ENCODE results near the gene RSAD1.

Gene RSAD1

DNA sequence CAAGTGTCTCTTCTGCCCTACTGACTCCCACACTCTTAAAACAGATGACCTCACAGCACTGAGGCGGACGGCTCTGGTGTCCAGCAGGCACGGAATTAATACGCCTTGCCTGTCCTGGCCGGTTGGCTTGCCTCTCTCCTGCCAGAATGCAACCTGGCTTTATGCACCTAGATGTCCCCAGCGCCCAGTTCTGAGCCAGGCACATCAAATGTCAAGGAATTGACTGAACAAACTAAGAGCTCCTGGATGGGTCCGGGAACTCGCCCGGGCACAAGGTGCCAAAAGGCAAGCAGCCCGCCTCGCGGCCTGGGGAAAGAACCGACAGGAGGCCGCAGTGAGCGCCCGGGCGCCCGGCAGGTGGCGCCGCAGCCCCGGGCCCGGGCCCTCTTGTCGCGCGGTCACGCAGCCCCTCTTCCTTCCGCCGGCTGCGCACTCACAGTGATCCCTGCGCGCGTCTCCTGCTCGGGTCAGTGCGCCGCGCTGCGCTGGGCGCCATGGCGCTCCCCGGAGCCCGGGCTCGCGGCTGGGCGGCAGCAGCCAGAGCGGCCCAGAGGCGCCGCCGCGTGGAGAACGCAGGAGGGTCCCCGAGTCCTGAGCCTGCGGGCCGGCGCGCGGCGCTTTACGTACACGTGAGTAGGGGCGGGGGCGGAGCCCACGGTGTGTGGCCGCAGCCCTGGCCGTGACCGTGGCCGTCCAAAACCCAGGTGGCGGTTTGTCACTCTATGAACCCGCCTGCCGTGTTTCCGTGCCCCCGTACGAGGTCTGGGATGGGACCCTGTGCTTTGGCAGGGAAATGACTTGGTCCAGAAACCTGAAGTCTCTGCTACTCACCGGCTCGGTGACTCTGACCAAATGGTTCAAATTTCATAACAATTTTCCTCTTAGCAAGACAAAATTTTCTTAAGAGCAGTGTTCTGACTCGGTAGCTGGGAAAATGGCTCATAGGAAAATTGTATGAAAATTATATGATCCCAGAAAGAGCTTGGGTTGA lies at the start of gene RSAD1:
RSAD1 (plus strand) TSS at position 470 of the 991 bp plus-strand sequence; CDS start at position 495, 25 bp downstream.
- DNase-seq: peak; percentile 82

DNA sequence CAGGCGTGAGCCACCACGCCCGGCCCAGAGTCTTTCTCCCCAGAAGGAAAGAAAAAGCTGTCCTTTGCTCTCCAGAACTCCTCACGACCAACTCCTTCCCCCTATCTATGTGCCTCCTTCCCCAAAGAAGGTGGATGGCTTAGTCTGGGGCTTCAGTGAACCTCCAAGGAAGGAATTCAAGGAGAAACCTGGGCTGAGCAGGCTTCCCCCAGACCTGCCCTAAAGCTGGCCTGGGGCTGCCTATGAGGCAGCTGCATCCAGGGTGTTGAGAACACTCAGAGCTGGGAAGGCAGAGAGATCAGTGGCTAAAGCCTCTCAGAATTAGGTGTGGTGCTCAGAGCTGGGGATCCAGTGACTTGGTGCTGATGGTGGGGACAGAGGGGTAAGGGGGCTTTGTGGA lies 48.9 kb upstream of the RSAD1 start:
- DNase-seq: no peak

DNA sequence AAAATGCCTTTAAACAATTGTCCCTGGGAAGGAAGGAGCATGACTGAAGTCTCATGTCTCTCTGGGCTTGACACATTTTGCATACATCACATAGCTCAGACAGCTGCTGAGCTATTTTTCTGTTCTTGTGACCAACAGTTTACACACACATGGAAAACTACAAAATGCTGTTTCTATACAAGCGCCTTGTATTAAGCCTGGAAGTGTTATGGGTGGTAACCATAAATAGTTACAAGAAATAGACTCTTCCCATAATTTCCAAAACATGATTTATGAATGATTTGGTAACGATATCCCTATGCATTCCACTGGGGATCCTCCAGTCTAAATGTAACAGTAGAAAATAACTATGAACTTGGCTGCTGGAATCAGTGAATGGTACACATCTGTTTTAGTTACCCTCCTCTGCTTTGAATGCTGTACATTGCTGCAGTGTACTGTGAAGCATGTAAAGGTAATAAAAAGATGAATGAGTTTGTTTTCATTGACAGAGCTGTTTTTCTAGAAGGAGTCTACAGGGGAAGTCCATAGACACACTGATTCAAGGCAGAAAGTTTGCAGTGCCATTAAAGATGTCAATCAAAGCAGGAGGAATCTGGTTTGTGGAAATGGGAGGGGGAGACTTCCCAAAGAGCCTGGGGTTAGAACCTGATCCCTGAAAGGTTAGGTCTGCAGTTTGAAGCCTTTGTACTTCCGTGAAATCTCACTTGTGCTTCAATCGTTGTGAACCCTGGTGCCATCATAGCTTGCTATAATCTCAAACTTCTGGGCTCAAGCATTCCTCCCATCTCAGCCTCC lies 47.6 kb upstream of the RSAD1 start:
- no peak for DNase-seq

DNA sequence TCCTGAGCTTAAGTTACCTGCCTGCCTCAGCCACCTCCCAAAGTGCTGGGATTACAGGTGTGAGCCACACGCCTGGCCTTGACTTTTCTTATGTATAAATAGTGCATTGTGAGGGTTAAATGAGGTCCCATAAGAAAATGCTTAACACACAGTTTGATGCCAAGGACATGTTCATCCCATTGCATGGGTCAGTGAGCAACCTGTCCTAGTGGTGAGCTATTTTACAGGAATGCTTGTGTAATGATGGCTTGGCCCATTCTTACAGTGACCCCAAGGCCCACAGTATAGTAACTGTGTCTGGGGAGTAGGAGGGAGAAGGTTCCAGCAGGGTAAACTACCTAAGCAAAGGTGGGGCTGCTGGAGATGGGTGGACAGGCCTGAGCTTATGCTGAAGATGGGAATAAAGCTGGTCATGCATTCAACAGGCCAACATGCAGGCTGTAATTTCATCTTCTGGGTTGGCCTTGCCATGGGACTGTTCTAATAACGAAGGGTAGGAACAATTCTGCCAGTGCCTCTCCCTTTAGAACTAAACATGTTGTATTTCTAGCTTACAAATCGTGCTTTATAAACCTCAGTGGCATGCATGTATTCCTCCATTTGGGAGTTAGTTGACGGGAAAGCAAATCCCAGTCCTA lies 46.4 kb upstream of the RSAD1 start:
- DNase-seq: no peak

DNA sequence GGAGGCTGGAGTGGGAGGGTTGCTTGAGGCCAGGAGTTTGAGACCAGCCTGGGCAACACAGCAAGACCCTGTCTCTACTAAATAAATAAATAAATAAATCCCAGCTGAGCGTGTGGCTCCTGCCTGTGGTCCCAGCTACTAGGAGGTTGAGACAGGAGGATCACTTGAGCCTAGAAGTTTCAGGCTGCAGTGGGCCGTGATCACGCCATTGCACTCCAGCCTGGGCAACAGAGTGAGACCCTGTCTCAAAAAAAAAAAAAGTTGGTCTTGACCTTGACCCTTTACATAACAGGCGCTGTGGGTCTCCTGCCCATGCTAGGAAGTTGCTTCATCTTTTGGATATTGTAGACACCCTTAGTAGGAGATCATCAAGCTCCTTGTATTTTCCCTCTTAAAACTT lies 41.3 kb upstream of the RSAD1 start:
- DNase-seq: no peak

DNA sequence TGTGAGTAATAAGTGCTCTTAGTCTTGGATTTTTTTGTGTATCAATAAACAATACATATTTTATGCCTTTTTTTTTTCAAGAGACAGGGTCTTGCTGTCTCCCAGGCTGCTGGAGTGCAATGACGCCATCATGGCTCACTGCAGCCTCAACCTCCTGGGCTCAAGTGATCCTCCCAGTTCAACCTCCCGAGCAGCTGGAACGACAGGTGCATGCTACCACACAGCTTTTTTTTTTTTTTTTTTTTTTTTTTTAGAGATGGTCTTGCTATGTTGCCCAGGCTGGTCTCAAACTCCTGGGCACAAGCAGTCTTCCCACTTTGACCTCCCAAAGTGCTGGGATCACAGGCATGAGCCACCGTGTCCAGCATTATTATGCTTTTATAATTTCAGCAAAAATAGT lies 39.7 kb upstream of the RSAD1 start:
- no peak for DNase-seq

DNA sequence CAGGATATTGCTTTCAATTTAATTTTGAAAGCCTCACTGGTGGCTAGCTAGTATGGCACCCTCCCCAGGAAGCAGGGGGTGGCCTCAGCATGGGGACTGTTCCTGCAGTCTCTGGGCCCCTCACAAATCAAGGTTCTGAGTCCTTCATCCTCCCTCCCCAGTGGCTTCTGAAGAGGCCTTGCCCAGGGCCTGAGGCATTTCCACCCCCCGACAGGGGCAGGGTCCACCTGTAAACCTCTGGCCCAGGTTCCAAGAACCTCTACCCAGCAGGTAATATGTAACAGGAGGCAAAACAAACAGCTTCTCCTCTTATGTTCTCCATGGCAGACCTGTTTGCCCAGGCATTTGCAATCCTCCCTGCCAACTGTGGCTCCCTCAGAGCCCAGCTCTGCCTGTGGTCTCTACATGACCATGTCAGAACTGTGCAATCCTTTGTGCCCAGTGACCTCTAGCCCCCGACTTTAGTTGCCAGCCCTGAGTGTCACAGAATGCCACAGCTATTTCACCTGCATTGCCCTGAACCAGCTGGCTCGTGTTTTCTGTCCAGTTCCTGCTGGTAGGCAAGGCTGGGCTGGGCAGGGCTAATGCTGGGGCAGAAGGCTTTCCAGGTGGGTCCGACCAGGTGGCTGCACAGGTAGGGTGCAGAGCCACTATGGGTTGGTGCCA lies 38.4 kb upstream of the RSAD1 start:
- no peak for DNase-seq

DNA sequence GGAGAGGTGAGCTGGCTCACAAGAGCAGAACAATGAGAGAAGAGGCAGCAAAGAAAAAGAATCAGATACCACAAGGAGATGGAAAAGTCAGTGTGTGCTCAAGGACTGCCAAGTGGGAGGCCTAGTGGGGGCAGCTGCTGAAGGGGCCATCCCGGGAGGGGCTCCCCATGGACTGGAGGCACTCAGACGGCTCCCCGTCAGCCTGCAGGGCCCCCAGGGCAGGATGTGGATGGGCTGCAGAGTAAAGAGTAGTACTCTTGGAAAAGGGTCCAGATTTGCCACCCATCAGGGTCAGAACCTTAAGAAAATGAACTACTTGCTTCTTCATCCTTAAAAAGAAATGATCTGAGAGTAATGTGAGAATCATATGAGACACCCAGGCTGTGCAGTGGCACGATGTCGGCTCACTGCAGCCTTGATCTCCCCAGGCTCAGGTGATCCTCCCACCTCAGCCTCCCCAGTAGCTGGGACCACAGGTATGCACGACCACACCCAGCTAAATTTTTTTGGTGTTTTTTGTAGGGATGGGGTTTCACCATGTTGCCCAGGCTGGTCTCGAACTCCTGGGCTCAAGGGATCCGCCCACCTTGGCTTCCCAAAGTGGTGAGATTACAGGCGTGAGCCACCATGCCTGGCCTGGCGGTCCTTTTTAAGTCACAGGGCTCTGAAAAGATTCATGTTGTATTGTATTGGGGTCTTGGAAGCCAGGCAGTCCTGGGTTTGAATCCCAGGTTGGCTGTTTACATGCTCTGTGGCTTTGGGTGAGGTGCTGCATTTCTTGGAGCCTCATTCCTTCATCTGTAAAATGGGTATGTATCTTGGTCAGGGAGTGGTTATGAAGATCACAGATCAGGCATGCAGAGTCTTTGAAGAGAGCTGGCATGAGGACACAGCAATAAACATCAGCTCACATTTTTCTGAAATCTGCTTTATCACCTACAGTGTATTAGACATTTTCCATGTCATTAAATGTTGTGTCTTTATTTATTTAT lies 37.5 kb upstream of the RSAD1 start:
- no peak for DNase-seq

DNA sequence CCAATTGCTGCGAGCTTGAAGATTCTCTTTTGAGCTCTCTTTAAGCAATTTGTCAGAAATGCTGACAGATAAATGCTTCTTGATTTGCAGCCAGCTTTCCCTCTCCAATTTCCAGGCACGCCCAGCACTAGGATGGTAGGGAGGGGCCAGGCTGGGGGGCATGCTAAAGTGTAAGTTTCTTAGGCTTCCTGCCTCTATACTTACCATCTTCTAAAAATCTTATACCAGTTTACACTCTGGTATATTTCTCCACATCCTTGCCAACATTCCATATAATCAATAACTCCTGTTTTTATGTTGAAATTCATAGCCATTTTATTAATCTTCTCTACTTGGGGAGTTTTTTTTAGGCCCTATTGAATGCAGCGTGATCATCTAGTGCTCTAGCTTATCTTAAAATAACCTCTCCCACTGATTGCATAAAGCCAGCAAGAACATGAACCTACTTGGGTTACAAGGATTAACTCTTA lies 35.1 kb upstream of the RSAD1 start:
- DNase-seq: no peak

DNA sequence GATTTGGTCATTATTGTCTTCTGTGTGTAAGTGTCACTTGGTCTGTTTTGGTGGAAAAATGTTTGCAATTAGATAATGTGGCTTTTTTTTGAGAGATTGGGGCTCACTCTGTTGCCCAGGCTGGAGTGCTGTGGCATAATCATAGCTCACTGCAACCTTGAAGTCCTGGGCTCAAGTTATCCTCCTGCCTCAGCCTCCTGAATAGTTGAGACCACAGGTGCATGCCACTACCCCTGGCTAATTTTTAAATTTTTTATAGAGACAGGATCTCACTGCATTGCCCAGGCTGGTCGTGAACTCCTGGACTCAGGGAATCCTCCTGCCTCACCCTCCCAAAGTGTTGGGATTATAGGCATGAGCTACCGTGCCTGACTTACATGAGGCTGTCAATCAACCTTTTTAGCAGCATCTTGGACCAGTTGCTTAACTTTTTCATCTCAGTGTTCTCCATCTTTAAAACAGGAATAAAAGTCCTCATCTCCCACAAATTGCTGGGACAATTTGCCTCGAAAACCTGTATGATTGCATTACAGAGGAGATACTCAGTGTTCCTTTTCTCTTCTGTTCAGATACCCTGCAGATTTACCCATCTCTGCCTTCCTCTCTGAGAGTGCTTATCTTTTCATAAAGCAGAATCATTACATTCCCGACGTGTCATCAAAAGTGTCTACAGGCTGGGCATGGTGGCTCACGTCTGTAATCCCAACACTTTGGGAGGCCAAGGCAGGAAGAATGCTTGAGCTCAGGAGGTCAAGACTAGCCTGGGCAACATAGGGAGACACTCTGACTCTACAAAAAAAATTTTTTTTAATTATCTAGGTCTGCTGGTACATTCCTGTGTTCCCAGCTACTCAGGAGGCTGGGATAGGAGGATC lies 33.6 kb upstream of the RSAD1 start:
- DNase-seq: no peak

DNA sequence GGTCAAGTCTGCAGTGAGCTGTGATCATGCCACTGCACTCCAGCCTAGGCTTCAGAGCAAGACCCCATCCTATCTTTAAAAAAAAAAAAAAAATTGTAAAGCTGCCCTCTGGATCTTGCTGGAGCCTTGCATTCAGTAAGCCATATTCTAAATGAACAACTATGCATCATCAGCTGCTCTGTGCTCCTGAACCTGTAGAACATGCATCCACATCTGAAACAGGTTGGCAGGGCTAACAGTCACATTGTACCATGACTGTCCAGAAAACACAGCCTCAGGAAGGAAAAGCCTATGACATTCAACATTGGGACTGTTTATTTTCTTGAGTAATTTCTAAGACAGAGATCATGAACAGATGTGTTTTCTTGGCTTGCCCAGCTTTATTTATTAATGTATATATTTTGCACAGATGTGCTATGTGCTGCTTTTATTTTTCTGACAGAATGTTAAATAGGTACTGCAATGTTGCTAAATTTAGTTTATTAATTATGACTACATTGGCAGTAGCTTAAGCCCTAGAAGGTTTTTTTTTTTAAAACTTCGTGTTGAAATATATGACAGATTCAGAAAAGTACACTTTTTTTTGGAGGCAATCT lies 32.8 kb upstream of the RSAD1 start:
- no peak for DNase-seq

DNA sequence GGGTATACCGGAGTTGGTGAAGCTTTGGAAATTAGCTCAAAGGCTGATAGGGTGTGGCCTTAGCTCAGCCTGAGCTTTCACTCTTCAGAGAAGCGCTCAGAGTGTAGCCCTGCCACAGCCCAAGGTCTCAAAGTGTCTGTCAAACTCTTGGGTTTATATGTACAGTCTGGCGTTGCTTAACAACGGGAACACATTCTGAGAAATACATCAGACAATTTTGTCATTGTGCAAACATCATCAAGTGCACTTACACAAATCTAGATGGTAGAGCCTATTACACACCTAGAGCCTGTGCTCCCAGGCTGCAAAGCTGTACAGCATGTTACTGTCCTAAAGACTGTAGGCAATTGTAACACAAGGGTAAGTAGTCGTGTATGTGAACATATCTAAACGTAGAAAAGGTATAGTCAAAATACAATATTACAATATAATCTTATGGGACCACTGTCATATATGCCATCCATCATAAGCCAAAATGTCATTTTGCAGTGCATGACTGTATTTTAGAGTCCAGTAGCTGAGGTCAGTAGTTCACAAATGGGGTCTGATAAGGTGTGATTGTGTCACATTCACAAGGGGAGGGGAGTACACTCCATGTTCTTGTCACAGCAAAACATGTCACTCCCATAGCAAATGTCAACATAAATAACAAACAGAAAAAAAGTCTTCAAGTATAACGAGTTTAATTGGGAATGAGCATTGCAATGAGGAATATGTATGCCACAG lies 30.6 kb upstream of the RSAD1 start:
- no peak for DNase-seq

DNA sequence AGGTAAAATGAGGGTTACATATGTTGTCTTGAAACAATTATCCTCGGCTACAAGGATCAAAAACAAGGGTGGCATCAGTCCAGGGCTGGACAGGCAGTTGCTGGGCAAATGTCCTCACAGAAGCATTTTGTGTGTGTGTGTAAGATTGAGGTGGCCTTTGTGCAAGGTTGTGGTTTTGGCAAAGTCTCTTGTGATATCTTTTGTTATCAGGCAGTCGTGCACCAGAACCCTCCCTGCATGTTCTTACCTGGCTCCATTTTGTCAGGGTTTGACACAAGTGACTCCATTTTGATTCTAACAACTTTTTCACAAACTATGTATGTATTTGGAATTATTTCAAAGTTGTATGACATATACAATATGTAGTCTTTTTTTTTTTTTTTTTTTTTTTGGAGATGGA lies 30.0 kb upstream of the RSAD1 start:
- no peak for DNase-seq

DNA sequence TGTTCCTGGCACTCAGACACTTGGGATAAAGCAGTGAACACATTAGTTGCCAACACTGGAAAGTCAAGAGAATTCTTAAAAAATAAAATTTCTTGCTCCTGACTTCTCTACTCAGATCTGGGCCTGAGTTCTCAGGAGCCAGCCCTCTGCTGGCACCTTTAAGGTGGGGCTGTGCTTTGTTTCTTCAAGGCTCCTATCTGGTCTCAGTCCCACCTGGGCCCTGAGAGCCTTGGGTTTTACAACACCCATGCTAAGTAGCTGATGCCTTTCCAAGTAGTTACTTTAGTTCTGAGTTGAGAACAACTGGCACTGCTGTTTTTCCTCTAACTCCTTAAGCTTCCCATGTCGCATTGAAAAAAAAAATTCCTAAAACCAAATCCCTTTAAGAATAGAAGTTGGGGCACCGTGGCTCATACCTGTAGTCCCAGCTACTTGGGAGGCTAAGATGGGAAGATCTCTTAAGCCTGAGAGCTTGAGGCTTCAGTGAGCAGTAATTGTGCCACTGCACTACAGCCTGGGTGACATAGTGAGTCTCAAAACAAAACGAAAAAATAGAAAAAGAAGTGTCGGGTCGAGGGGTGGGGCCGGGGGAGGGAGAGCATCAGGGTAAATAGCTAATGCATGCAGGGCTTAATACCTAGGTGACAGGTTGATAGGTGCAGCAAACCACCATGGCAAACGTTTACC lies 26.6 kb upstream of the RSAD1 start:
- DNase-seq: no peak

DNA sequence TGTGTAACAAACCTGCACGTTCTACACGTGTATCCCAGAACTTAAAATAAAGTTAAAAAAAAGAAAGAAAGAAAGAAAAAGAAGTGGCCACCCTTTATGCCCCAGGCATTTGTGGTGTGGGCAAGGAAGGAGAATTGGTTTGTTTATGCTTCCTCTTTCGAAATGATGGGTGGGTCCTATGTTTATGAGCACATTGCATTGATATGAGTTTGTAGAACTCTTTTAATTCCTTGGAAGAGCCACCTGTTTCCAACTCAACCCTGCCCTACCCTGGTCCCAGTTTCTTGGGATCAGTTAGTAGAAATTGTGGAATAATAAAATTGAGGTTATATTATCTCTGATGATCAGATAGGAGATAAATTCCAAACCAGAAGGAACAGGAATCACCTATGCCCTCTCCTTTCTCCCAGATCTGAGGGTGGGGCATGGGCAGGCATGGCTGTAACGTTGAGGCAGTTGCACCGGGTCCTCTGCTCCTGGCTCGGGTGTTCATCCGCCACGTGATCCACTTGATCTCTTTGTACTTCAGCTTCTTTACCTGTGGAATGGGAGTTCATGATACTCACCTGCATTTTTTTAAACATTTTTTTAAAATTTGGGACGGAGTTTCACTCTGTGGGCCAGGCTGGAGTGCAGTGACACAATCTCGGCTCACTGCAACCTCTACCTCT lies 25.9 kb upstream of the RSAD1 start:
- no peak for DNase-seq

DNA sequence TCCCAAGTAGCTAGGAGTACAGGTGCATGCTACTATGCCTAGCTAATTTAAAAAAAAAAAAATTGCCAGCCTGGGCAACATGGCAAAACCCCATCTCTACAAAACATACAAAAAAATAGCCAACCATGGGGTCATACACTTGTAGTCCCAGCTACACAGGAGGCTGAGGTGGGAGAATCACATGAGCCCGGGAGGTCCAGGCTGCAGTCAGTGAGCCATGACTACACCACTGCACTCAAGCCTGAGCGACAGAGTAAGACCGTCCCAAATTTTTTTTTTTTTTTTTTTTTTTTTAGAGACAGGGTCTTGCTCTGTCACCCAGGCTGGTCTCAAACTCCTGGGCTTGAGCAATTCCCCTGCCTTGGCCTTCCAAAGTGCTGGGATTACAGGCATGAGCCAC lies 24.8 kb upstream of the RSAD1 start:
- no peak for DNase-seq

DNA sequence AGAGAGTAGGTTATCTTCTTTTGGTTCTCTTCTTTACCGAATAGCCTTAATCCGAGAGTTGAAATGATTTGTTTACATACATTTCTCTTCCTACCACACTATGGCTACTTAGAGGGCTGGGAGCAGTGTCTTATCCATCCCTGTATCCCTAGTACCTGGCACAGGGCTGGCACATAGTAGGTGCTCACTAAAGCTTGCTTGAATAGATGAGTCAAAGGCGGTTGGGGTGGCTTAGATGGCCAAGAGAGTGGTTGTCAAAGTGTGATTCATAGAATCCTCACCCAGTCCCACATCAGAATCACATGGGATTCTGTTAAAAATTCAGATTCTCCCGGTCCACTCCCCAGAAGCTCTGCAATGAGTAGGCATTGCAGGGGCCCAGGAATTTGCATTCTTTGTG lies 21.0 kb upstream of the RSAD1 start:
- no peak for DNase-seq

DNA sequence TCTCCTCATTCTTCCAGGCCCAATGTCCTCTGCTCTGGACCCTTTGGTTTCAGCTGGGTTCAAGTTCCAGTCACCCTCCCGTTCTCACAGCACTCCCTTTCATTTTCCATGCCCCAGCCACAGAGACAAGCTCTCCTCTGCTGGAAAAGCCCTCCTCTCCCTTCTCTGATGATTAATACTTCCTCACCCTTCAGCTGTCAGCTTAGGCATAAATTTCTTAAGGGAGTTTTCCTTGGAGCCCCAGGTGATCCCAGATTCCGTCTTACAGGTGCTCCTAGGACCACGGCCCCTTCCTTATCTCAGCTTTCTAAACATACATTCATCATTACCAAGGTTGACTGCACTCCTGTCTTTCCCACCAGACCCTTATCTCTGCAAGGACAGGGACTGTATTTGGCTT lies 20.4 kb upstream of the RSAD1 start:
- no peak for DNase-seq
